Caco-2 (cell line): ENCODE measurements around the gene HAPLN1. TPM values are rescaled to one million over a fixed set of nuclear protein-coding genes. Genes with fewer than 3 reads are reported as not detected.

Source experiments
- BruUV-seq: library from RNA; stranded (reverse); fragments of 400-500 nt; replicated peaks from 2 replicates; lab custom pipeline; 2021; lab: Mats Ljungman, UMichigan
- CTCF ChIA-PET: fragments of 300-600 bp; sonication (Branson Sonifier 250); formaldehyde crosslinking; loops from one replicate; lab custom pipeline; 2022; ENCODE audit warnings: antibody characterized with exemption; lab: Charles Lee
- POLR2A ChIA-PET: fragments of 300-600 bp; sonication (Branson Sonifier 250); formaldehyde crosslinking; loops from one replicate; lab custom pipeline; 2022; ENCODE audit warnings: antibody characterized with exemption; lab: Charles Lee
- DNase-seq, 2 experiments: peaks; one replicate each; pipeline versions ENCODE4 v3.0.0 to v3.0.0-alpha.2; 2020 to 2022
- H3K27me3 ChIP-seq: replicated peaks from 2 replicates; pipeline ENCODE4 v1.6.0; 2011; ENCODE audit warnings: low read length; ENCODE audit not compliant: control insufficient read depth, insufficient read depth
- H3K36me3 ChIP-seq: 2 replicates; pipeline ENCODE4 v1.5.1; 2011; ENCODE audit warnings: low read length; ENCODE audit not compliant: control insufficient read depth, insufficient read depth
- H3K4me1 ChIP-seq: fragments of 250-450 bp; sonication (Bioruptor Pico); 2 replicates; pipeline ENCODE4 v1.5.1; 2020; ENCODE audit warnings: mild to moderate bottlenecking
- H3K4me3 ChIP-seq: 2 replicates; pipeline ENCODE4 v1.5.1; 2011; ENCODE audit warnings: low read depth, mild to moderate bottlenecking, control low read depth, low read length
- H3K9me3 ChIP-seq: fragments of 250-450 bp; sonication (Bioruptor Pico); 2 replicates; pipeline ENCODE4 v1.5.1; 2020; ENCODE audit warnings: mild to moderate bottlenecking, moderate library complexity
- H3K27ac Mint-ChIP-seq: one replicate; pipeline ENCODE4 v1.8.0; 2022; ENCODE audit warnings: mixed read lengths; ENCODE audit not compliant: unreplicated experiment
- H3K27me3 Mint-ChIP-seq: one replicate; pipeline ENCODE4 v1.8.0; 2022; ENCODE audit warnings: mixed read lengths; ENCODE audit not compliant: insufficient read depth, unreplicated experiment
- H3K36me3 Mint-ChIP-seq: one replicate; pipeline ENCODE4 v1.8.0; 2022; ENCODE audit warnings: mild to moderate bottlenecking, mixed read lengths; ENCODE audit not compliant: insufficient read depth, unreplicated experiment
- H3K4me1 Mint-ChIP-seq: one replicate; pipeline ENCODE4 v1.8.0; 2022; ENCODE audit warnings: low read depth, mixed read lengths; ENCODE audit not compliant: unreplicated experiment
- H3K4me3 Mint-ChIP-seq: one replicate; pipeline ENCODE4 v1.8.0; 2022; ENCODE audit warnings: mild to moderate bottlenecking, moderate library complexity, mixed read lengths; ENCODE audit not compliant: unreplicated experiment
- H3K9me3 Mint-ChIP-seq: one replicate; pipeline ENCODE4 v1.8.0; 2022; ENCODE audit warnings: mixed read lengths; ENCODE audit not compliant: unreplicated experiment
- CTCF ChIP-seq, 2 experiments: fragments of 200-600 bp in 1 of 2; IDR thresholded peaks; 1 replicate in 1 of 2; 2 replicates in 1 of 2; pipeline versions ENCODE4 v1.5.1 to v1.8.0; 2011 to 2022; ENCODE audit warnings: antibody characterized with exemption in 1 of 2, control low read depth in 1 of 2, inconsistent platforms in 1 of 2, low read depth in 1 of 2, low read length in 1 of 2, mild to moderate bottlenecking in 1 of 2, moderate library complexity in 1 of 2; ENCODE audit not compliant: insufficient read depth in 1 of 2, severe bottlenecking in 1 of 2, unreplicated experiment in 1 of 2
- intact Hi-C: fragments of 100-400 bp; cut with micrococcal nuclease; formaldehyde crosslinking; loops from one replicate; pipeline ENCODE4 v1.10.0; 2022; ENCODE audit not compliant: unreplicated experiment
- total RNA-seq: library from RNA; stranded (reverse); gene quantifications from 2 replicates; pipeline ENCODE4 v1.2.3, GENCODE V29; 2022

The HAPLN1 gene
- total RNA-seq, 1 experiment from 2014 or later, result 2.4 TPM

GRCh38 chr5:83744821-83745220 is 24.2 kb upstream of the HAPLN1 start:
- peaks cover 7% of the 10 kb centered on the region; the same call in 1 of the 2 replicates for H3K4me1 ChIP-seq
- Mint-ChIP-seq H3K27me3 (no peaks in the 10 kb centered on the region), H3K4me3 (no peak overlapping the region), H3K4me1 (no peaks in the 10 kb centered on the region), H3K9me3 (peaks cover 16% of the 10 kb centered on the region), H3K27ac (no peak overlapping the region), H3K36me3 (no peaks in the 10 kb centered on the region)
- TF ChIP-seq CTCF (IDR thresholded peaks at IDR 0.05; ENCODE audit: insufficient read depth in 1 of 2, low read depth in 1 of 2, low read length in 1 of 2, severe bottlenecking in 1 of 2, unreplicated experiment in 1 of 2), result no peak
- BruUV-seq, result no TSS peak
- no peaks in the 10 kb centered on the region for H3K27me3 ChIP-seq
- intact Hi-C loops, result no loop called here
- CTCF ChIA-PET, result no interaction called here
- H3K4me3 ChIP-seq, result no peak overlapping the region
- H3K9me3 ChIP-seq, result no peaks in the 10 kb centered on the region
- DNase-seq, result no peak
- POLR2A ChIA-PET, result no interaction called here
- H3K36me3 ChIP-seq, result no peaks in the 10 kb centered on the region

GRCh38 chr5:83742089-83742488 is 21.4 kb upstream of the HAPLN1 start:
- ChIA-PET POLR2A (no interaction called here), CTCF (no interaction called here)
- Histone ChIP-seq H3K27me3 (no peaks in the 10 kb centered on the region), H3K9me3 (no peaks in the 10 kb centered on the region), H3K4me3 (no peak overlapping the region), H3K36me3 (no peaks in the 10 kb centered on the region), H3K4me1 (peaks cover 7% of the 10 kb centered on the region; the same call in 1 of the 2 replicates)
- no peak overlapping the region for H3K4me3 Mint-ChIP-seq
- H3K27me3 Mint-ChIP-seq, result no peaks in the 10 kb centered on the region
- H3K4me1 Mint-ChIP-seq, result no peaks in the 10 kb centered on the region
- no peaks in the 10 kb centered on the region for H3K9me3 Mint-ChIP-seq
- DNase-seq, result no peak
- intact Hi-C loops, result no loop called here
- no peak for TF ChIP-seq CTCF (IDR thresholded peaks at IDR 0.05; ENCODE audit: insufficient read depth in 1 of 2, low read depth in 1 of 2, low read length in 1 of 2, severe bottlenecking in 1 of 2, unreplicated experiment in 1 of 2)
- BruUV-seq, result no TSS peak
- no peaks in the 10 kb centered on the region for H3K36me3 Mint-ChIP-seq
- H3K27ac Mint-ChIP-seq, result no peak overlapping the region

GRCh38 chr5:83741571-83741970 is 20.9 kb upstream of the HAPLN1 start:
- Histone ChIP-seq H3K36me3 (no peaks in the 10 kb centered on the region), H3K9me3 (no peaks in the 10 kb centered on the region), H3K27me3 (no peaks in the 10 kb centered on the region), H3K4me3 (no peak overlapping the region), H3K4me1 (peaks cover 7% of the 10 kb centered on the region; the same call in 1 of the 2 replicates)
- intact Hi-C loops, result no loop called here
- CTCF ChIA-PET, result no interaction called here
- no peaks in the 10 kb centered on the region for H3K36me3 Mint-ChIP-seq
- H3K4me3 Mint-ChIP-seq, result no peak overlapping the region
- DNase-seq, result no peak
- H3K4me1 Mint-ChIP-seq, result no peaks in the 10 kb centered on the region
- POLR2A ChIA-PET, result no interaction called here
- H3K27ac Mint-ChIP-seq, result no peak overlapping the region
- TF ChIP-seq CTCF (IDR thresholded peaks at IDR 0.05; ENCODE audit: insufficient read depth in 1 of 2, low read depth in 1 of 2, low read length in 1 of 2, severe bottlenecking in 1 of 2, unreplicated experiment in 1 of 2), result no peak
- no TSS peak for BruUV-seq
- no peaks in the 10 kb centered on the region for H3K27me3 Mint-ChIP-seq
- H3K9me3 Mint-ChIP-seq, result no peaks in the 10 kb centered on the region
